Skeletal muscle tissue (tissue), 4 donors: ENCODE measurements around the gene RAPGEFL1. TPM values are rescaled to one million over a fixed set of nuclear protein-coding genes. Genes with fewer than 3 reads are reported as not detected.

Experiments
- H3K27ac ChIP-seq: one replicate; pipeline ENCODE4 v1.7.0; 2013; ENCODE audit warnings: mild to moderate bottlenecking, low read depth, low read length, inconsistent platforms
- H3K27me3 ChIP-seq, 3 donors: one replicate each; pipeline ENCODE4 v1.7.0; 2013; ENCODE audit warnings: low read length in 3 of 3; ENCODE audit not compliant: control insufficient read depth in 3 of 3, insufficient read depth in 3 of 3
- H3K36me3 ChIP-seq, 3 donors: one replicate each; pipeline ENCODE4 v1.7.0; 2013; ENCODE audit warnings: low read length in 3 of 3; ENCODE audit not compliant: control insufficient read depth in 3 of 3, insufficient read depth in 3 of 3
- H3K4me1 ChIP-seq, 3 donors: one replicate each; pipeline ENCODE4 v1.7.0; 2013; ENCODE audit warnings: low read length in 3 of 3, mild to moderate bottlenecking in 3 of 3; ENCODE audit not compliant: control insufficient read depth in 3 of 3, insufficient read depth in 3 of 3
- H3K4me3 ChIP-seq, 3 donors: one replicate each; pipeline ENCODE4 v1.7.0; 2013; ENCODE audit warnings: low read length in 3 of 3
- H3K9ac ChIP-seq, 3 donors: one replicate each; pipeline ENCODE4 v1.7.0; 2013; ENCODE audit warnings: low read length in 3 of 3, mild to moderate bottlenecking in 3 of 3, moderate library complexity in 2 of 3, low read depth in 1 of 3
- H3K9me3 ChIP-seq, 3 donors: one replicate each; pipeline ENCODE4 v1.7.0; 2013; ENCODE audit warnings: low read length in 3 of 3; ENCODE audit not compliant: control insufficient read depth in 3 of 3
- total RNA-seq: library from RNA; depleted of rRNA; stranded (reverse); fragments of >200 nt; gene quantifications from one replicate; pipeline ENCODE4 v1.2.3, GENCODE V29; 2014
- donor health status: Osteomylitis.

Gene RAPGEFL1
- total RNA-seq, 1 donor from 2014 or later, result 1.0 TPM

DNA sequence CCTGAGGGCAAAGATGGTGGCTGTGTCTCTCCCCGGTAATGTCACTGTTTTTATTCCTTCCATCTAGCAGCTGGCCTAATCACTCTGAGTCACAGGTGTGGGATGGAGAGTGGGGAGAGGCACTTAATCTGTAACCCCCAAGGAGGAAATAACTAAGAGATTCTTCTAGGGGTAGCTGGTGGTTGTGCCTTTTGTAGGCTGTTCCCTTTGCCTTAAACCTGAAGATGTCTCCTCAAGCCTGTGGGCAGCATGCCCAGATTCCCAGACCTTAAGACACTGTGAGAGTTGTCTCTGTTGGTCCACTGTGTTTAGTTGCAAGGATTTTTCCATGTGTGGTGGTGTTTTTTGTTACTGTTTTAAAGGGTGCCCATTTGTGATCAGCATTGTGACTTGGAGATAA, 5.5 kb upstream of the RAPGEFL1 start:
- Histone ChIP-seq H3K27me3 (no peaks in the 10 kb centered on the region), H3K9ac (no peak overlapping the region), H3K4me1 (peaks cover 0 to 12% (median 8%) of the 10 kb centered on the region in 3 donors), H3K27ac (no peak overlapping the region), H3K36me3 (peaks cover 55 to 74% (median 62%) of the 10 kb centered on the region in 3 donors), H3K9me3 (no peaks in the 10 kb centered on the region), H3K4me3 (no peak overlapping the region)

DNA sequence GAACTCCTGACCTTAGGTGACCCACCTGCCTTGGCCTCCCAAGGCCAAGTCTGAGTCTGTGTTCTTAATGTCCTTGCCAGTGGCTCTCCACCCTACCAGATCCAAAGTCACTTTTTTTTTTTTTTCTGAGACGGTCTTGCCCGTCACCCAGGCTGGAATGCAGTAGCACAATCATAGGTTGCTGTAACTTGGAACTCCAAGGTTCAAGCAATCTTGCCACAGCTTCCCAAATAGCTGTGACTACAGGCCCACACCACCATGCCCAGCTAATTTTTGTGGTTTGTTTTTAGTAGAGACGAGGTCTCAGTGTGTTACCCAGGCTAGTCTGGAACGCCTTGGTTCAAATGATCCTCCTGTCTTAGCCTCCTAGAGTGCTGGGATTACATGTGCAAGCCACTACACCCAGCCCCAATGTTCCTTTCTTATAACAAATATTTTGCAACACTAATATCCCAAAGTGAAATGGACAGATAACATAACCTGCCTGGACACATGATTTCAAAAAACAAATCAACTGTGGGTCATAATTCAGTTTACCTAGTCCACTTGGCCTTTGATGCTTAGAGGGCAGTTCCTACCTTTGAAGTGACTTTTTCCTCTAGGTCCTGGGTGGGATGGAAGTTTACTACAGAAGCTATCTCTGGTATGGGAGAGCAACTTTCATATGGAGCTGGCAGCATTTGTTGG, 4.0 kb upstream of the RAPGEFL1 start:
- Histone ChIP-seq H3K27me3 (no peaks in the 10 kb centered on the region), H3K27ac (no peak overlapping the region), H3K4me1 (peaks cover 3 to 9% (median 7%) of the 10 kb centered on the region in 3 donors), H3K36me3 (peaks cover 48 to 62% (median 50%) of the 10 kb centered on the region in 3 donors), H3K9ac (no peak overlapping the region), H3K9me3 (no peaks in the 10 kb centered on the region), H3K4me3 (no peak overlapping the region)

DNA sequence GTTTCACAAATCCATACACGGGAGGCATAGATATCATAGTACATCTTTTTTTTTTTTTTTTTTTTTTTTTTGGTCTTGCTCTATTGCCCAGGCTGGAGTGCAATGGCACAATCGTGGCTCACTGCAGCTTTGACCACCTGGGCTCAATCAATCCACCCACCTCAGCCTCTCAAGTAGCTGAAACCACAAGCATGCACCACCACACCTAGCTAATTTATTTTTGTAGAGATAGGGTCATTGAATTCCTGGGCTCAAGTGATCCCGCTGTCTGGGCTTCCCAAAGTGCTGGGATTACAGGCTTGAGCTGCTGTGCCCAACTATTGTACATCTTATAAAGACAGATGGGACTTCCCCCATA, 3.5 kb upstream of the RAPGEFL1 start:
- no peak overlapping the region for H3K9ac ChIP-seq
- no peak overlapping the region for H3K4me3 ChIP-seq
- H3K27me3 ChIP-seq, result no peaks in the 10 kb centered on the region
- H3K9me3 ChIP-seq, result no peaks in the 10 kb centered on the region
- H3K4me1 ChIP-seq, result peaks cover 3 to 5% (median 5%) of the 10 kb centered on the region in 3 donors
- H3K36me3 ChIP-seq, result peaks cover 47 to 58% (median 47%) of the 10 kb centered on the region in 3 donors
- no peak overlapping the region for H3K27ac ChIP-seq

DNA sequence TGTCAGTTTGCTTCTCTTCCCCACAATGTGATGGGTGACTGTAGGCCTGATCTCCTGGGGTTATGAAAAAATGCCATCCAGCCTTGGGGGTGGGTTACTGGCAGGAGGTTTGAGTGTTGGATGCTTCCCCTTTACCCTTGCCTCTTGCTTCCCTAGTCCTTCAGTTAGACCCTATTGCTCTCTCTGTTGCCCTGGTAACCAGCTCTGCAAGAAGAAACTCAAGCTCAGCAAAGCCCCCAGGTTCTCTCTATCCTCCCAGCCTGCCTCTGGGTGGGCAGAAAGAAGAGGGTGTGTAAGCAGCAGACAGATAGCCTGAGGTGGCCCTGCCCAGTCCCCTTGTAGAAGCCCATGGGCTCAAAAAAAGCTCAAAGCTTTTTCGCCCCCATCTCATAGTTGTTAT, 2.8 kb upstream of the RAPGEFL1 start:
- Histone ChIP-seq H3K27ac (no peak overlapping the region), H3K9ac (no peak overlapping the region), H3K36me3 (peaks cover 39 to 51% (median 41%) of the 10 kb centered on the region in 3 donors), H3K27me3 (no peaks in the 10 kb centered on the region), H3K9me3 (no peaks in the 10 kb centered on the region), H3K4me1 (peaks cover 3 to 5% (median 5%) of the 10 kb centered on the region in 3 donors), H3K4me3 (no peak overlapping the region)

DNA sequence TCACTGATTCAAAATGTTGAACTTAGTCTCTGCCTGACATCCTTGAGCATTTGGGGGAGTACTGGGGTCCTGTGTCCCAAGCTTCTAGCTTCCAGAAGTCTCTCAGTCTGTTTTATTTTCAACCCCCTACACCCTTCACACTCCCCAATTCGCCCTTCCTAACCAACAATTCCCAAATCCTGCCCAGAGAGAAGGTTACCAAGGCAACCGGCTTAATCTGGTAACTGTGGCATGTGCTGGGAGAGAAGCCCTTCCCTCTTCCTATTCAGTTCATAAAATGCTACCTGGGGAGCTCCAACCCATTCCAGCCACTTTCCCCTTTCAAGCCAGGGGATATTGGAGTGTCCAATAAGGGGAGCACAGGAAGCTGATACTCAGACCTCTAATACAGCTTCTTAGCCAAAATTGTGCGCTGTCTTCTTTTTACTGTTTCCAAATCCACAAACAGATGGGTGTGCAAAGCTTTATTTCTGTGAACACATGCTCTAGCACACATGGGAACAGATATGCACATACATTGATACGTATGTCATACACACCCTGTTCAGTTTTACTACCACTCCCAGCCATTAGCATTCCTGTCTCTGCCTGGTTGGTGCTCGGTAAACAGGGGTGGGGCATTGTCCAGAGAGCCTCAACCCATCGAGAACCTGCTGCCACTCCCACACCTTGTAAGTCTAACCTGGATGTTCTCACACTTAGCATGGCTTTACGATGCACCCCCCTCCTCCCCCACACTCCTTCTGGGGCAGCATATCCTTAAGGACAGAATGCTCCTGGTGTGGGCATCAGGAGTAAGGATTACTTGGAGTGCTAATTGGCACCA, 1.1 kb upstream of the RAPGEFL1 start:
- no peak overlapping the region for H3K9ac ChIP-seq
- peaks cover 28 to 39% (median 31%) of the 10 kb centered on the region in 3 donors for H3K36me3 ChIP-seq

DNA sequence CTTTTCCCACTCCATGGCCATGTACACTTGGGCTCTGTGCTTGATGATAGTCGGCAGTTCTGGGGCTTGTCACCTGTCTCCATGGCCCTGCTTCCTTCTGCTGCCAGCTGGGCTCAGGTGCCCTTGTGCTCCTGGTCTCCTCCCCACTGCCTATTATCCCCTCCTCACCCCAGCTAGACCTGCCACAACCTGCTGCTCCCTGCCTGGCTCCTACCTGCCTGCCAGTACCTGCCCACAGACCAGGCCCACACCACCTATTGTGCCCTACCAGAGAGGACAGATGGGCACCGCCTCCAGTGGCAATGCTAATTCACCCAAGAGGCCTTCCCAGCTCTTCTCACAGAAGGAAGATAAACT, 538 bp upstream of the RAPGEFL1 start:
- peaks cover 22 to 33% (median 25%) of the 10 kb centered on the region in 3 donors for H3K36me3 ChIP-seq
- no peak overlapping the region for H3K4me3 ChIP-seq
- H3K27me3 ChIP-seq, result no peaks in the 10 kb centered on the region
- H3K9ac ChIP-seq, result peak overlapping the region in 1 of 3 donors; percentile 51
- no peaks in the 10 kb centered on the region for H3K9me3 ChIP-seq
- peaks cover 5 to 18% (median 15%) of the 10 kb centered on the region in 3 donors for H3K4me1 ChIP-seq
- no peak overlapping the region for H3K27ac ChIP-seq

More for the DNA sequence above, 1.1 kb upstream of the RAPGEFL1 start:
- Histone ChIP-seq H3K9me3 (no peaks in the 10 kb centered on the region), H3K4me1 (peaks cover 3 to 13% (median 9%) of the 10 kb centered on the region in 3 donors), H3K4me3 (no peak overlapping the region), H3K27me3 (no peaks in the 10 kb centered on the region), H3K27ac (no peak overlapping the region)

GRCh38 chr17:40178021-40178601, 841 bp downstream of the RAPGEFL1 start:
- Histone ChIP-seq H3K4me3 (no peak overlapping the region), H3K27ac (no peak overlapping the region), H3K36me3 (peaks cover 17 to 25% (median 19%) of the 10 kb centered on the region in 3 donors), H3K9ac (no peak overlapping the region), H3K27me3 (no peaks in the 10 kb centered on the region), H3K9me3 (no peaks in the 10 kb centered on the region), H3K4me1 (peaks cover 9 to 26% (median 19%) of the 10 kb centered on the region in 3 donors)

- Histone ChIP-seq H3K4me1 (peaks cover 9 to 26% (median 19%) of the 10 kb centered on the region in 3 donors), H3K27me3 (no peaks in the 10 kb centered on the region), H3K9ac (no peak overlapping the region), H3K9me3 (no peaks in the 10 kb centered on the region), H3K36me3 (peaks cover 17 to 20% (median 19%) of the 10 kb centered on the region in 3 donors), H3K4me3 (no peak overlapping the region), H3K27ac (no peak overlapping the region)
Observed at GRCh38 chr17:40178660-40179059, 1.4 kb downstream of the RAPGEFL1 start.

DNA sequence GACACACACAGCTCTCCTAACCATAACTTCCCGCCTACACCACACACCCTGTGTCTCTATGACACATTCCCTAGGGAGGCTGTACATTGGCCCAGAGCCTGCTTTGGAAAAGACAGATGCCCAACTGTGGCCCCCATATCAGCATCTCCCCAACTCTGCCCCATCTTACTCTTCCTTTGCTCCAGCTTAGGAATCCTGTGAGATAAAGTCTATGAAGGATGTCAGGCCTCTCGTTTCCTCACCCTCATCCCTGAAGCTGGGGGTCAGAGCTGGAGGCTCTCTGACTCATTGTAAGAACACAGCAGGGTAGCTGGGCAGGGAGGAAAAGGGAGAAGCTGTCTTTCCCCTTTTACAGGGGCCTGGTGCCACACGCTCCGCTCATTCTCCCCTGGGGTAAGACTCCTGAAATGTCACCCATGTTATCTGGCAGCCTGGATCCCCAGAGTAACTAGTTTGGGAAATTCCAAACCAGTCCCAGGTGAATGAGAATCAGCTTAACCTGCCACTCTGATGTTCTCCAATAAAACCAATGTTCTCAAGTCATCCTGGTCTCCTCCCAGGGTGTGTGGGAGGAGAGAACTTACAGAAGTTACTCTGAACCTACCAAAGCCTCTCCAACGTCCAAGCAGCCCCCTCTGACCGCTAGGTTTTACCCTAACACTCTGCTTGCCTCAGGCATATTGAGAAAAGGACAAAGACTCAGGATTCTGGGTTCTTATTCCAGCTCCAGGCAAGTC, 2.8 kb downstream of the RAPGEFL1 start:
- no peak overlapping the region for H3K27ac ChIP-seq

More for the DNA sequence above, 2.8 kb downstream of the RAPGEFL1 start:
- no peaks in the 10 kb centered on the region for H3K27me3 ChIP-seq
- H3K9ac ChIP-seq, result no peak overlapping the region
- H3K4me1 ChIP-seq, result peaks cover 9 to 26% (median 19%) of the 10 kb centered on the region in 3 donors
- H3K36me3 ChIP-seq, result peaks cover 12 to 16% (median 13%) of the 10 kb centered on the region in 3 donors
- H3K9me3 ChIP-seq, result no peaks in the 10 kb centered on the region
- no peak overlapping the region for H3K4me3 ChIP-seq
